GM12878 (cell line): ENCODE results near the gene FOXP4. TPM values are rescaled to one million over a fixed set of nuclear protein-coding genes. Genes with fewer than 3 reads are reported as not detected.
A peak's percentile ranks its signal among the peaks of the same experiment; 100 is the strongest.

Experiments
- CREM ChIP-seq: IDR thresholded peaks from 2 replicates; pipeline ENCODE4 v1.6.1; 2014; ENCODE audit warnings: antibody characterized with exemption, low read depth
- HCFC1 ChIP-seq: fragments of 150-350 bp; IDR thresholded peaks from 2 replicates; pipeline ENCODE4 v1.6.1; 2014; ENCODE audit warnings: low read length
- HDGF ChIP-seq: fragments of 450-650 bp; IDR thresholded peaks from 2 replicates; pipeline ENCODE4 v1.6.1; 2016; ENCODE audit warnings: antibody characterized with exemption
- IRF4 ChIP-seq: IDR thresholded peaks from 2 replicates; pipeline ENCODE4 v1.6.1; 2011; ENCODE audit warnings: low read depth, low read length
- MEF2A ChIP-seq: IDR thresholded peaks from 2 replicates; pipeline ENCODE4 v1.6.1; 2011; ENCODE audit warnings: low read depth, mild to moderate bottlenecking, low read length, moderate library complexity; ENCODE audit not compliant: insufficient read depth
- MTA2 ChIP-seq: fragments of 450-650 bp; IDR thresholded peaks from 2 replicates; pipeline ENCODE4 v1.6.1; 2016; ENCODE audit warnings: low read depth, mild to moderate bottlenecking, moderate library complexity
- PAX5 ChIP-seq: IDR thresholded peaks from 2 replicates; pipeline ENCODE4 v1.6.1; 2011; ENCODE audit warnings: low read depth, low read length, borderline replicate concordance
- PML ChIP-seq: IDR thresholded peaks from 2 replicates; pipeline ENCODE4 v1.6.1; 2012; ENCODE audit warnings: low read length, inconsistent platforms
- POLR2AphosphoS5 ChIP-seq: IDR thresholded peaks from 2 replicates; pipeline ENCODE4 v1.6.1; 2011; ENCODE audit warnings: mild to moderate bottlenecking, low read length, inconsistent platforms
- RCOR1 ChIP-seq: conservative IDR thresholded peaks from 2 replicates; pipeline ENCODE4 v1.6.1; 2012; ENCODE audit warnings: low read depth, low read length, improper control_type of control experiment
- SIN3A ChIP-seq: IDR thresholded peaks from 2 replicates; pipeline ENCODE4 v1.6.1; 2012; ENCODE audit warnings: low read depth, low read length, improper control_type of control experiment
- SMC3 ChIP-seq: IDR thresholded peaks from 2 replicates; pipeline ENCODE4 v1.6.1; 2011; ENCODE audit warnings: low read length, improper control_type of control experiment, borderline replicate concordance
- SPI1 ChIP-seq: IDR thresholded peaks from 2 replicates; pipeline ENCODE4 v1.6.1; 2011; ENCODE audit warnings: low read depth, mild to moderate bottlenecking, low read length, moderate library complexity, borderline replicate concordance; ENCODE audit not compliant: insufficient read depth
- STAT1 ChIP-seq: fragments of 450-650 bp; conservative IDR thresholded peaks from 2 replicates; pipeline ENCODE4 v1.6.1; 2014; ENCODE audit warnings: antibody characterized with exemption, mild to moderate bottlenecking
- SUPT20H ChIP-seq: IDR thresholded peaks from 2 replicates; pipeline ENCODE4 v1.6.1; 2011; ENCODE audit warnings: low read depth, mild to moderate bottlenecking, low read length, moderate library complexity, borderline replicate concordance; ENCODE audit not compliant: control insufficient read depth
- TCF3 ChIP-seq: IDR thresholded peaks from 2 replicates; pipeline ENCODE4 v1.6.1; 2012; ENCODE audit warnings: low read depth, mild to moderate bottlenecking, low read length, borderline replicate concordance; ENCODE audit not compliant: insufficient read depth
- ZNF622 ChIP-seq: fragments of 450-650 bp; IDR thresholded peaks from 2 replicates; pipeline ENCODE4 v1.6.1; 2017; ENCODE audit warnings: mild to moderate bottlenecking, inconsistent platforms
- ZZZ3 ChIP-seq: IDR thresholded peaks from 2 replicates; pipeline ENCODE4 v1.6.1; 2011; ENCODE audit warnings: low read depth; ENCODE audit not compliant: control insufficient read depth, insufficient read length
- polyA plus RNA-seq, 11 experiments: library from polyadenylated mRNA; depleted of rRNA in 4 of 11; unstranded in 6 of 11; stranded (reverse) in 5 of 11; fragments of >200 nt; fragmentation: Nextera tagmentation in 4 of 11; fragmentation: Illumina TruSeq in 1 of 11; extraction: Ambion mirVana in 4 of 11; extraction: Trizol in 1 of 11; gene quantifications; 1 replicate in 1 of 11; 2 replicates in 10 of 11; pipeline versions ENCODE4 v1.2.1 to v1.2.3, GENCODE V29; 2011 to 2016; ENCODE audit warnings: inconsistent platforms in 2 of 11, missing spikeins in 2 of 11, low read depth in 1 of 11
- total RNA-seq, 4 experiments: library from RNA; depleted of rRNA in 3 of 4; stranded (reverse); fragments of >200 nt in 3 of 4; fragmentation: Illumina TruSeq in 1 of 4; extraction: Trizol in 1 of 4; gene quantifications; 2 replicates each; pipeline versions ENCODE4 v1.2.1 to v1.2.3, GENCODE V29; 2013 to 2021
- TF ChIP-seq, protein P1 (sequence below): IDR thresholded peaks from 2 replicates; pipeline ENCODE4 v1.6.1; 2012; ENCODE audit warnings: improper control_type of control experiment, low read depth, low read length; ENCODE audit not compliant: insufficient replicate concordance
- TF ChIP-seq, protein P2 (sequence below), 3 experiments: IDR thresholded peaks in 2 of 3; conservative IDR thresholded peaks in 1 of 3; 2 replicates each; pipeline ENCODE4 v1.5.1; 2011; ENCODE audit warnings: low read depth in 3 of 3, low read length in 3 of 3, mild to moderate bottlenecking in 3 of 3, control low read depth in 2 of 3, moderate library complexity in 2 of 3, inconsistent platforms in 1 of 3, mixed read lengths in 1 of 3; ENCODE audit not compliant: control insufficient read depth in 2 of 3, insufficient read depth in 1 of 3; ENCODE audit errors: extremely low read depth in 1 of 3
- TF ChIP-seq, protein P3 (sequence below): fragments of 450-650 bp; IDR thresholded peaks from 2 replicates; pipeline ENCODE4 v1.6.1; 2016; ENCODE audit warnings: mild to moderate bottlenecking

FOXP4 gene
- total and polyA plus RNA-seq, 10 of the 15 experiments (the other 5 are each of a cell fraction or from before 2014, with no cell fraction given), result 0.31 to 46.1 (median 2.3) TPM

DNA sequence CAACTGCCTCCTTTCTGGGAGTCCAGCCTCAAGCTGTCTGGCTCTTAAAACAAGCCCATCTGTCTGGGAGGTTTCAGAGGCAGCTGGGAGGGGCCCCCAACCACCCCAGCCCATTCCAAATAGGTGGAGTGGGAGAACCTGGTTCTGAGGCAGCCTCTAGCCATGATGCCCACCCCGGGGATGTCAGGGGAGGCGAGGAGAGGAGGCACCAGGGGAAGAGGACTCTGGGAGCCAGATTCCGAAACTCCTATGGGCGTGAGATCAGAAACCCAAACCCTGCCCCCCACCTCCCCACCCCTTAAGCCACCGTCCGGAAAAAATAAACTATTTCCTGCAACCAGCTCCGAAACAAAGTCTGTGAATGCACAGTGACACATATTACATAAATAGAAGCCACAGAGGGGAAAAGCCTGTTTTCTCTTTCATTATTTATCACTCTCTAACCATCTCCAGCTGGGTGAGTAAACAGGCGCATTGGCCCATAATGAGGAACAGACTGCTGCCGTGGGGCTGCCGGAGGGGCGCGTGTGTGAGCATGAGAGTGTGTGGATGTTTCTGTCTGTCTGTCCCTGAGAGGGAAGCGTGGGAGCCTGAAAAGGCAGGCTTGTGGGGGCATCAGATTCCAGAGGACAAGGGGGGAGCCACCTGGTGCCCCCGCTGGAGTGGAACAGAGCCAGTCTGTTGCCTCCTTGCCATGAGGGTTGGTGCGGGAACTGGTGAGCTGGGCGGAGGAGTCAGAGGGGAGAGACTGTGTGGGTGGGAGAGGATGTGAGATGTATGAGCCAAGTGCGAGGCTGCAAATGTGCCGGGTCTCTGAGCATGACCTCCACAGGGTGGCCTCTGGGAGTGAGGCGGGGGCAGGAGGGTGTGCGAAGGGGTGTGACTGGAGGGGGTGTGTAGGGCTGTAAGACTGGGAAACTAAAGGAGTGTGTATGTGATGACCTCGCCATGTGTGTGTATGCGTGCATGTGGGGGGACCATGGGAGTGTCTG, 14.3 kb upstream of the FOXP4 start (continued):
- TF ChIP-seq HDGF, result peak; percentile 99; the same call in 1 of the 2 replicates
- TF ChIP-seq SUPT20H, result no peak
- peak; percentile 75; the same call in 1 of the 2 replicates for TF ChIP-seq IRF4
- TF ChIP-seq, protein P1, sequence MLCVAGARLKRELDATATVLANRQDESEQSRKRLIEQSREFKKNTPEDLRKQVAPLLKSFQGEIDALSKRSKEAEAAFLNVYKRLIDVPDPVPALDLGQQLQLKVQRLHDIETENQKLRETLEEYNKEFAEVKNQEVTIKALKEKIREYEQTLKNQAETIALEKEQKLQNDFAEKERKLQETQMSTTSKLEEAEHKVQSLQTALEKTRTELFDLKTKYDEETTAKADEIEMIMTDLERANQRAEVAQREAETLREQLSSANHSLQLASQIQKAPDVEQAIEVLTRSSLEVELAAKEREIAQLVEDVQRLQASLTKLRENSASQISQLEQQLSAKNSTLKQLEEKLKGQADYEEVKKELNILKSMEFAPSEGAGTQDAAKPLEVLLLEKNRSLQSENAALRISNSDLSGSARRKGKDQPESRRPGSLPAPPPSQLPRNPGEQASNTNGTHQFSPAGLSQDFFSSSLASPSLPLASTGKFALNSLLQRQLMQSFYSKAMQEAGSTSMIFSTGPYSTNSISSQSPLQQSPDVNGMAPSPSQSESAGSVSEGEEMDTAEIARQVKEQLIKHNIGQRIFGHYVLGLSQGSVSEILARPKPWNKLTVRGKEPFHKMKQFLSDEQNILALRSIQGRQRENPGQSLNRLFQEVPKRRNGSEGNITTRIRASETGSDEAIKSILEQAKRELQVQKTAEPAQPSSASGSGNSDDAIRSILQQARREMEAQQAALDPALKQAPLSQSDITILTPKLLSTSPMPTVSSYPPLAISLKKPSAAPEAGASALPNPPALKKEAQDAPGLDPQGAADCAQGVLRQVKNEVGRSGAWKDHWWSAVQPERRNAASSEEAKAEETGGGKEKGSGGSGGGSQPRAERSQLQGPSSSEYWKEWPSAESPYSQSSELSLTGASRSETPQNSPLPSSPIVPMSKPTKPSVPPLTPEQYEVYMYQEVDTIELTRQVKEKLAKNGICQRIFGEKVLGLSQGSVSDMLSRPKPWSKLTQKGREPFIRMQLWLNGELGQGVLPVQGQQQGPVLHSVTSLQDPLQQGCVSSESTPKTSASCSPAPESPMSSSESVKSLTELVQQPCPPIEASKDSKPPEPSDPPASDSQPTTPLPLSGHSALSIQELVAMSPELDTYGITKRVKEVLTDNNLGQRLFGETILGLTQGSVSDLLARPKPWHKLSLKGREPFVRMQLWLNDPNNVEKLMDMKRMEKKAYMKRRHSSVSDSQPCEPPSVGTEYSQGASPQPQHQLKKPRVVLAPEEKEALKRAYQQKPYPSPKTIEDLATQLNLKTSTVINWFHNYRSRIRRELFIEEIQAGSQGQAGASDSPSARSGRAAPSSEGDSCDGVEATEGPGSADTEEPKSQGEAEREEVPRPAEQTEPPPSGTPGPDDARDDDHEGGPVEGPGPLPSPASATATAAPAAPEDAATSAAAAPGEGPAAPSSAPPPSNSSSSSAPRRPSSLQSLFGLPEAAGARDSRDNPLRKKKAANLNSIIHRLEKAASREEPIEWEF, result peak; percentile 94
- TF ChIP-seq, protein P2, sequence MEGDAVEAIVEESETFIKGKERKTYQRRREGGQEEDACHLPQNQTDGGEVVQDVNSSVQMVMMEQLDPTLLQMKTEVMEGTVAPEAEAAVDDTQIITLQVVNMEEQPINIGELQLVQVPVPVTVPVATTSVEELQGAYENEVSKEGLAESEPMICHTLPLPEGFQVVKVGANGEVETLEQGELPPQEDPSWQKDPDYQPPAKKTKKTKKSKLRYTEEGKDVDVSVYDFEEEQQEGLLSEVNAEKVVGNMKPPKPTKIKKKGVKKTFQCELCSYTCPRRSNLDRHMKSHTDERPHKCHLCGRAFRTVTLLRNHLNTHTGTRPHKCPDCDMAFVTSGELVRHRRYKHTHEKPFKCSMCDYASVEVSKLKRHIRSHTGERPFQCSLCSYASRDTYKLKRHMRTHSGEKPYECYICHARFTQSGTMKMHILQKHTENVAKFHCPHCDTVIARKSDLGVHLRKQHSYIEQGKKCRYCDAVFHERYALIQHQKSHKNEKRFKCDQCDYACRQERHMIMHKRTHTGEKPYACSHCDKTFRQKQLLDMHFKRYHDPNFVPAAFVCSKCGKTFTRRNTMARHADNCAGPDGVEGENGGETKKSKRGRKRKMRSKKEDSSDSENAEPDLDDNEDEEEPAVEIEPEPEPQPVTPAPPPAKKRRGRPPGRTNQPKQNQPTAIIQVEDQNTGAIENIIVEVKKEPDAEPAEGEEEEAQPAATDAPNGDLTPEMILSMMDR (IDR thresholded peaks at IDR 0.05 in 2 of 3, conservative IDR thresholded peaks at IDR 0.05 in 1 of 3; ENCODE audit: control insufficient read depth in 2 of 3, extremely low read depth in 1 of 3, insufficient read depth in 1 of 3, low read depth in 3 of 3, low read length in 3 of 3), result peak in 1 of 3 experiments; percentile 15; a peak in 1 of 6 replicates
- no peak for TF ChIP-seq ZNF622
- TF ChIP-seq STAT1, result 0 out of 2 replicates have a peak, but pooled peaks have one; percentile 69
- 0 out of 2 replicates have a peak, but pooled peaks have one; percentile 6 for TF ChIP-seq SMC3
- peak; percentile 95 for TF ChIP-seq MTA2
- TF ChIP-seq SIN3A, result peak; percentile 86
- TF ChIP-seq PML, result peak; percentile 82; the same call in 1 of the 2 replicates
- TF ChIP-seq HCFC1, result no peak; the same call in 1 of the 2 replicates
- TF ChIP-seq ZZZ3, result no peak
- TF ChIP-seq CREM, result peak; percentile 91
- TF ChIP-seq POLR2AphosphoS5, result peak; percentile 81
- TF ChIP-seq PAX5, result peak; percentile 77
- TF ChIP-seq MEF2A, result peak; percentile 100
- peak; percentile 86; the same call in 1 of the 2 replicates for TF ChIP-seq RCOR1
- peak; percentile 78; the same call in 1 of the 2 replicates for TF ChIP-seq SPI1
- TF ChIP-seq, protein P3, sequence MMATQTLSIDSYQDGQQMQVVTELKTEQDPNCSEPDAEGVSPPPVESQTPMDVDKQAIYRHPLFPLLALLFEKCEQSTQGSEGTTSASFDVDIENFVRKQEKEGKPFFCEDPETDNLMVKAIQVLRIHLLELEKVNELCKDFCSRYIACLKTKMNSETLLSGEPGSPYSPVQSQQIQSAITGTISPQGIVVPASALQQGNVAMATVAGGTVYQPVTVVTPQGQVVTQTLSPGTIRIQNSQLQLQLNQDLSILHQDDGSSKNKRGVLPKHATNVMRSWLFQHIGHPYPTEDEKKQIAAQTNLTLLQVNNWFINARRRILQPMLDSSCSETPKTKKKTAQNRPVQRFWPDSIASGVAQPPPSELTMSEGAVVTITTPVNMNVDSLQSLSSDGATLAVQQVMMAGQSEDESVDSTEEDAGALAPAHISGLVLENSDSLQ, result peak; percentile 6; the same call in 1 of the 2 replicates
- TF ChIP-seq TCF3, result peak; percentile 89; the same call in 1 of the 2 replicates
